Activated CD4-positive, CD25-positive, alpha-beta regulatory T cell treated with anti-CD3 and anti-CD28 coated beads, Interleukin-2, amount 50 U/mL, for 16 hours (primary cell): ENCODE measurements around the gene NKIRAS1.
"Not testable (repeated sequence)": the region's sequence is repeated elsewhere in the genome, so short reads cannot be mapped to it uniquely, and the experiment has no call there.

Source experiments
- DNase-seq: peaks from one replicate; pipeline ENCODE4 v3.0.0-alpha.2; 2020; ENCODE audit warnings: low read depth, low spot score

The NKIRAS1 gene

DNA sequence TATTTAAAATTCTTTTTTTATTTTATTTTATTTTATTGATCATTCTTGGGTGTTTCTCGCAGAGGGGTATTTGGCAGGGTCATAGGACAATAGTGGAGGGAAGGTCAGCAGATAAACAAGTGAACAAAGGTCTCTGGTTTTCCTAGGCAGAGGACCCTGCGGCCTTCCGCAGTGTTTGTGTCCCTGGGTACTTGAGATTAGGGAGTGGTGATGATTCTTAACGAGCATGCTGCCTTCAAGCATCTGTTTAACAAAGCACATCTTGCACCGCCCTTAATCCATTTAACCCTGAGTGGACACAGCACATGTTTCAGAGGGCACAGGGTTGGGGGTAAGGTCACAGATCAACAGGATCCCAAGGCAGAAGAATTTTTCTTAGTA, 46.1 kb downstream of the NKIRAS1 start:
- not testable (repeated sequence) for DNase-seq

DNA sequence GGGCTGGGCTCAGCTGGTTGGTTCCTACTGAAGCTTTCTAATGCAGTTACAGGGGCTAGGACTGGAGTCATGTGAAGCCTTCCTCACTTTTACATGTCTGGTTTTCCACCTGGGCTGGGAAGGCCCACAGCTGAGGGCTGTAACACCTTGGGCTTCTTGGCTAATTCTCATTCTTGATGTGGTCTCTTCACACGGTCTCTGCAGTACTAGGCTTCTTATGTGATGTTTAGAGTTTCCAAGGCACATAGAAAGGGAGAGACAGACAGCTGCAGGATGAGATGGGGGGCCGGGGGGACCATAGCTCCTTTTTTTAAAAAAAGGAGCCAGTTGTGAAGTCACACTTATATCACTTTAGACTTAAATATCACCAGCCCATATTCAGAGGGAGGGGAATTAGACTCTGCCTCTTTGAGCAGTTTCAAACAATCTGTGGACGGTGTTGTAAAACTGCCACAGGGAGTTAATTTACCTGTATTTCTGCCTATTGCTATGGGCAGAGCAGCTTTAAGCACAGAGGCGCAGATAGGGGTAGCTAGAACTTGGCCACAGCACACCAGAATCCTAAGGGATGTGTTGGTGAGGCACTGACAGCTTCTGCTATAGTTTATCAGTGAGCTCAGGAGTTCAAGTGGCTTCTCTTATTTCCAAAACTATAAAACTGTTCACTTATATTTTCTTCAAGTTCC, 46.7 kb downstream of the NKIRAS1 start:
- no peak for DNase-seq

DNA sequence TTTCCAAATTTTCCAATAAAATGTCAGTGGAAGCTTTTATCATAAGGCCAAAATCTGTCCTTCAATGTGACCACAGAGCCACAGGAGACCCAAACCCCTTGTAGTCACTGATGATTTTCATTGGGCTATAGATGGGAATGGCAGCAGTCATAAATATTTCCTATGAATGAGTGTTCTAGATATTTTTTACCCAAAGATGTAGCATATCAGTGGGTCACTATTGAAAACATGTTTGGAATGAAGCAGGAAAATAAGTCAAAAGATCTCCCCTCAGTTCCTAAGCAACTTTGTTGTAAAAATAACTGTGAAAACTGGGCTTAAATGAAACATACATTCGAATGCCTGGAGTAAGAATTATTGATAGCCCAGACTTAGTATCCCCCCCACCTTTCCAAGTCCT, 49.0 kb downstream of the NKIRAS1 start:
- DNase-seq = no peak

DNA sequence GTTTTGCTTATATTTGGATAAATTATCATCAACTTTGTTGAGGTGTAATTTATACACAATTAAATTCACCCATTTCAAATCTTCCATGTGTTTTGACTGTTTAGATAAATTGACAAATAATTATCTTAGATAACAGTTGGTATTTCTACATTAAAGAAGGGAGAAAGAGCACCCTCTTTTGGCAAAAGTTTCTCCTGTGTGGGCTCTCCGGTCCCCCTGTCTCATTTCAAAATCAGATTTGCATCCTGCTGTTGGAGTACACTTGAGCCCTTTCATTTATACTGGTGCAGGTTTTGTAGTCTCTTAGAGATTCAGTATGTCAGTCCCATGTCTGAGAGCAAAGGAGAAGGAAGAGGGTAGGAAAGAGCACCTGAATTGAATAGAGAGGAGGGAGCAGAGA, 49.4 kb downstream of the NKIRAS1 start:
- no peak for DNase-seq

DNA sequence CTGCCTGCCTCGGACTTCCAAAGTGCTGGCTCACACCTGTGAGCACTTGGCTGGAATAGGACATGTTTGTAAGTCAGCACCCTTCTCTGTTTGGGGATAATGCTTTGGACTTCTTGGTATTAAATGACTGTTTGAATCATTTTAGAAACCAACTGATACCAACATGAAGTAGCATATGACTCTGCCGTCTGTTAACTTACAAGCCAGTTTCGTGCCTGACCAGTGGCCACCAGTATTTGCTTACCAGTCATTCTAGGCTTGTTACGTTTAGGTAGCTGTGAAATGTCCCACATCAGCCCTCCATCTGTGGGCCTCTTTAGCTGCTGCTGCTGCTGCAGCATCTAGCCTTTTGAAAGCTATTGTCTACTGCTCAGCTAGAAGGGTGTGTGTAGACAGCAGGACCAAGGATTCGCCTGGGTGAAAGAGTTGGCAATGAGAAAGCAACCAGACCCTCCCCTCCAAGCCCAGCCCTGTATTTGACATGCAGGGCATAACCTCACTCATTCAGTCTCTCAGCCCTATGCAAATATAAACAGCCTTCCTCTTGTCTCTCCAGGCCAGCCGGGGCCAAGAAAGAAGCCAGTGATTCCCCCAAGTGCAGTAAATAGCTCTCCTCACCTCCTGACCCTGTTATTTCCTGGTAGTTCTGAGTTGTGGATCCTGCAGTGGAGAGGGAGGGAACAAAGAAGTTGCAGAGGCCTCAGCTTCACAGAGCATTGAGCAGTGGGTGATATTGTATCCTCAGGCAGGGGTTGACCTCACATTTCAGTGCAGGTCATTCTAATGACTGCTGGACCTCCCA, 51.0 kb downstream of the NKIRAS1 start:
- no peak for DNase-seq

DNA sequence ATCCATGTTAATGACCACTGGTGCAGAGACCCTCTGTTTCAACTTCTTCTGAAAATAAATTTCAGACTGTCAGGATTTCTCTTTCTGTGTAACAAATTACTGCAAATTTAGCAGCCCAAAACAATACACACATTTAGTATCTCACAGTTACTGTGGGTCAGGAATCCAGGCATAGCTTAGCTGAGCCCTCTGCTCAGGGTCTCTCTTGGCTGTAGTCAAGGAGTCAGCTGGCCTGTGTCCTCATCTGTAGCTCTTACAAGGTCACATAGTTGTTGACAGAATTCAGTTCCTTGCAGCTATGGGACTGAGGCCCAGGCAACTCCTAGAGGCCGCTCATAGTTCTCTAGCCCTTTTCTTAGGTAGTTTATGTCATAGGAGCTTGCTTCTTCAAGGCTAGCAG, 51.9 kb downstream of the NKIRAS1 start:
- no peak for DNase-seq

DNA sequence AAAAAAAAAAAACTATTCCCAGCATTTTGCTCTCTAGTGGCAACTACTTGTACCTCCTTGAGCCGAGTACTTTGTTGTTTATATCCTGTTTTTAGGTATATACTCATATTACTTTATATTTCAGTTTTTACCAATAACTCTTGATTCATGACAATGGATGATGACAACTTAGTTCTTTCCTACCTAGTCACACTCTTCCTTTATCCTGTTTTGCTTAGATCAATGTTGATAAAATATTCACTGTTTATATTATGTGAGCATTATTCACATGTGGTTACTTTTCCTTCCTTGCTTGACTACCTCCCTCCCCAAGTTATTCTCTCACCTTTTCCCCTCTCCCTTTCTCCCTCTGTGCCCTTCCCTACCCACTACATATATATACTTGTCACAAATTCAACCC, 53.7 kb downstream of the NKIRAS1 start:
- no peak for DNase-seq

DNA sequence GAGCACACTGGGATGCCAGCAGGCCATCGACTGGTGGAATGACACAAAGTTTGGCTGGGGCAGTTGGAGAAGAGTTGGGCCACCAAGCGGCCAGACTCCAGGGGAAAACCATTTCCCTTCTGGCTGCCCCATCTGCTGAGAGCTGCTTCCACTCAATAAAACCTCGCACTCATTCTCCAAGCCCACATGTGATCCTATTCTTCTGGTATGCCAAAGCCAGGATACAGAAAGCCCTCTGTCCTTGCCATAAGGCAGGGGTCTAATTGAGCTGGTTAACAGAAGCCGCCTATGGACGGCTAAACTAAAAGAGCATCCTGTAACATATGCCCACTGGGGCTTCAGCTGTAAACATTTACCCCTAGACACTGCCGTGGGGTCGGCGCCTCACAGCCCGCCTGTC, 55.1 kb downstream of the NKIRAS1 start:
- DNase-seq = no peak

DNA sequence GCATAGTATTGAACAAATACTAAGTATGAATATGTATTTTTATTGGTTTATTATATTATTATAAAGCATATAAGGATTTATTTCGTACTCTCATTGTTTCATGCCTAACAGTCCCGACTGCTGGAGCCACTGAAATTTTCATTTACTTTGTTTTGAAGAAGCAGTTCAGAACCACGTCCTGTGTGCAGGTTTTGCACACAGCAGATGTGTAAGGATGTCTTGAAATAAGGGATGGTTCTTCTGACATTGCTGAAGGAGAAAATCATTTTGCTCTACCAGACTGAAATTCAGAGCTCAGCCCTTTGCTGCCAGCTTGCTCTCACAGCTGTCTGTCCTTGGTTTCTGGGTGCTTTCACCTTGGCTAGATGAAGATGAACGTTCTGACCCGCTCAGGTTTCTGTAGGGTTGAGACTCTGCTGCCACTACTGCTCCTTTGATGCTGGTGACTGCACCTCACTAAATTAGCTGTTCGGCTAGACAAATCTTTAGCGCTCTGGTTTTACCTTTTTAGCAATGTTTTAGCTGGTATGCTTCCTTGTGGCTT, 56.9 kb downstream of the NKIRAS1 start:
- no peak for DNase-seq

DNA sequence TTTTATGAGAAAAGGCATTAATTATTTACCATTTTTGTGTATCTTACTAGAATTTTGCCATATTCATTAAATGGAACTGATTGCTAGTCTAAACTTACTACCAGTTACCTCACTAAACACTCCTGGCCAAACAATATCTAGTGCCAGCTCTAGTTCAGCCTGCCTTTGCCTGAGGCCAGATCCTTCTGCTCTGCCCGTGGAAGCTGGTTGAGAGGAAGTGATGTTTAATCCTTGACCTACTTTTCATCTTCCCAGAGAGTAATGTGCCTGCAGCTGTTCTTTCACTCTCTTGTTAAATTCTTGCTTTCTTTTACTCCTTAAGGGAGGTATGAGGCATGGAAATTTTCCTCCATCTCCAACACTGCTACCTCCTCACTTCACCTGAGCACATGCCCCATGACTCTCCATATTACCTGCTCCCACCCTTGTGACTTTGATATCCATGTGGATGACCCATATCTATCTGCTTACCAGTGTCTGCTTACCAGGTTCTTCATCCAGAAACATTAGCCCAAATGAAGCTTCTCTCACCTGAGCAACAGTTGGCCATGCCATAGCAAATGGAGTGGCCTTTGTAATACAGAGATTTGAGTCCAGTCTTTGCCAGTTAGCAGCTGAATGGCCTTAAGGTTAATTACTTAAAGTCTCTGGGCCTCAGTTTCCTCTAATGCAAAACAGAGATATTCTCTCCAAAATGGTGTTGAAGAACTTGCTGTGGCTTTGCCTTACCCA, 57.6 kb downstream of the NKIRAS1 start:
- no peak for DNase-seq

DNA sequence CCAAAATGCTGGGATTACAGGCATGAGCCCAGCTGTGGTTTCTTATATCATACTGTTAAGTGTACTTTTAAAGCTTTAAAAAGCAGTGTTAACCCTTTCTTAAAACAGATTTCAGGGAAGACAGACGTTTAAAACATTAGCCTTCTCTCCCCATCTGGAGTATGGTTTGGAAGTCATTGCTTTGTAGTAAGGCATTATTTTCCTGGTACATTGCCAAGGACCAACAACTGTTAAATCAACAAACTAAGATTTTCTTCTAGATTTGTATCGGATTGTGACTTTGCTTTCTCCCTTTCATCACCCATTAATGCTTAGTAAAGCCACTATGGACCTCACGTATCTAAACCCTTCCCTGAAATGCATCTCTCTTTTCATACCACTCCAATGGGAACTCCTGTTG, 60.5 kb downstream of the NKIRAS1 start:
- no peak for DNase-seq

DNA sequence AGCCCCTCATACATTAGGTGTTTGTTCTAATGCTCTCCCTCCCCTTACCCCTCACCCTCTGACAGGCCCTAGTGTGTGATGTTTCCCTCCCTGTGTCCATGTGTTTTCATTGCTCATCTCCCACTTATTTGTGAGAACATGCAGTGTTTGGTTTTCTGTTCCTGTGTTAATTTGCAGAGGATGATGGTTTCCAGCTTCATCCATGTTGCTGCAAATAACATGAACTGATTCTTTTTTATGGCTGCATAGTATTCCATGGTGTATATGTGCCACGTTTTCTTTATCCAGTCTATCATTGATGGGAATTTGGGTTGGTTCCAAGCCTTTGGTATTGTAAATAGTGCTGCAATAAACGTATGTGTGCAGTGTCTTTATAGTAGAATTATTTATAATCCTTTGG, 67.3 kb downstream of the NKIRAS1 start:
- DNase-seq = not testable (repeated sequence)

DNA sequence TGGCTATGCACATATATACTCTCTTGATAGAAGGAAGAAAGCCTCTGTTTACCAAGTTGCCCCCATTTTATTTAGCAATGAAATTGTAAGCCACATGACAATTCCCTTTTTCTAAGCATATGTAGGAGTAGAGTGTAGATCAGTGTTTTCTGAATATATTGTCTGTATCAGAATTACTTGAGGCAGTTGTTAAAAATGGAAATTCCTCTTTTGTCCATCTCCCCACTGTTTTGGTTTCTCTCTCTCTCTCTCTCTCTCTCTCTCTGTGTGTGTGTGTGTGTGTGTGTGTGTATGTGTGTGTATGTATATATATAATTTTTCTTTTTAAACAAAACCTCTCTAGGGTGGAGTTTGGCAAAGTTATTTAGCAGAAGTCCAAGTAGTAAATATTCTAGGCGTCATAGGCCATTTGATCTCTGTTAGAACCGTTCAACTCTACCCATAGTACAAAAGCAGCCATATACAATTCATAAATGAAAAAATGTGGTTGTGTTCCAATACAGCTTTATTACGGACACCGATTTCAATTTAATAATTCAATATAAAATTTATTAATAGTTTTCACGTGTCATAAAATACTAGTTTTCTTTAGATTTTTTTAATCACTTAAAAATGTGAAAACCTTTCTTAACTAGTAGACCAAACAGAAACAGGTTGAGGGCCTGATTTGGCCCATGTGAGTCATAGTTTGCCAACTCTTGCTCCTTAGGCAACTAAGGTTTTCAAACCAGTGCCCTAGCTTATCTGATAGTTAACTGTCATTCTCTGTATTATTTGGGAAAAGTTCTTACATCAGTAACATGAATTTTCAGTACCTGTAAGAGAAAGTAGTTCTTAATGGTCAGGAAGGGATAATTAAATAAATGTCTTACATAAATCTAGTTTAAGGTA, 71.2 kb downstream of the NKIRAS1 start:
- DNase-seq = no peak

DNA sequence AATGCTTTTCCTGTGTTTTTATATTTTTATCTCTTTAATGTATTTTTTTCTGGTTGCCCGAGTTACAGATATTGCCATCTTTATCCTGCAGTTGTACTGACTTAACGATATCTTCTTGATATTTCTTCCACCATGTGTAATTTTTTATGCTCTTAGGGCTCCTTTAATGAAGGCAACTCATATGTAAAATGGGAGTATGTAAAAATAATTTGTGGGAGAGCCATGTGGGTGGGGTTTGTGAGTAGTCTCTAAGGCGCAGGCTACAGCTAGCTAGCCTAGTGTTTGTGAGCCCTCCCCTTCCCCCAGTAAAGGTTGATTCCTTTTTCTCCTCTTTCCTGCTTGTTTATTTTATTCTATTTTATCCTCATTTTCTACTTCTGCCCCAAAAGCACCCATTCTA, 72.9 kb downstream of the NKIRAS1 start:
- DNase-seq = no peak
